IMR-90 (cell line): ENCODE results near the gene CD38. TPM values are rescaled to one million over a fixed set of nuclear protein-coding genes. Genes with fewer than 3 reads are reported as not detected.

ENCODE experiments used
- ATAC-seq: fragments of 200-7000 bp; cut with Tn5 transposase; 2 replicates; pipeline ENCODE4 v1.9.1; 2020; ENCODE audit warnings: low read depth, mild to moderate bottlenecking, moderate library complexity
- BruUV-seq: library from RNA; stranded (reverse); fragments of 400-500 nt; replicated peaks from 2 replicates; lab custom pipeline; 2021; lab: Mats Ljungman, UMichigan
- CTCF ChIA-PET: fragments of 300-600 bp; formaldehyde crosslinking; extraction: SDS; loops from one replicate; lab custom pipeline; 2021; ENCODE audit warnings: antibody characterized with exemption; lab: Yijun Ruan, JAX
- POLR2A ChIA-PET: fragments of 300-600 bp; sonication (Branson Sonifier 250); formaldehyde crosslinking; loops from one replicate; lab custom pipeline; 2022; ENCODE audit warnings: antibody characterized with exemption; ENCODE audit not compliant: unreplicated experiment; lab: Charles Lee
- DNase-seq: peaks from one replicate; pipeline ENCODE4 v3.0.0; 2013
- H2AFZ ChIP-seq: replicated peaks from 2 replicates; pipeline ENCODE3; 2013; ENCODE audit warnings: low read length, mild to moderate bottlenecking; ENCODE audit not compliant: poor library complexity
- H2AK5ac ChIP-seq: 2 replicates; pipeline ENCODE4 v1.6.1; 2013; ENCODE audit warnings: low read depth, low read length, inconsistent platforms
- H2AK9ac ChIP-seq: replicated peaks from 2 replicates; pipeline ENCODE3; 2013; ENCODE audit warnings: mild to moderate bottlenecking, low read depth, low read length, moderate library complexity; ENCODE audit not compliant: poor library complexity
- H2BK120ac ChIP-seq: 2 replicates; pipeline ENCODE4 v1.6.1; 2013; ENCODE audit warnings: low read depth, low read length, inconsistent platforms
- H2BK15ac ChIP-seq: 3 replicates; pipeline ENCODE4 v1.6.1; 2013; ENCODE audit warnings: low read depth, low read length, inconsistent platforms
- H2BK20ac ChIP-seq: 2 replicates; pipeline ENCODE4 v1.6.1; 2013; ENCODE audit warnings: low read depth, mild to moderate bottlenecking, inconsistent platforms, low read length, moderate library complexity
- H2BK5ac ChIP-seq: 2 replicates; pipeline ENCODE4 v1.6.1; 2013; ENCODE audit warnings: mild to moderate bottlenecking, low read depth, low read length, inconsistent platforms; ENCODE audit not compliant: poor library complexity, severe bottlenecking
- H3K14ac ChIP-seq: replicated peaks from 2 replicates; pipeline ENCODE4 v1.6.1; 2013; ENCODE audit warnings: low read depth, low read length, inconsistent platforms
- H3K18ac ChIP-seq: 2 replicates; pipeline ENCODE4 v1.6.1; 2013; ENCODE audit warnings: low read depth, low read length, control low read depth
- H3K23ac ChIP-seq: 2 replicates; pipeline ENCODE4 v1.6.1; 2013; ENCODE audit warnings: low read depth, low read length, inconsistent platforms
- H3K27ac ChIP-seq: 2 replicates; pipeline ENCODE4 v1.5.1; 2013; ENCODE audit warnings: mild to moderate bottlenecking, control low read depth, low read length; ENCODE audit not compliant: insufficient read depth
- H3K27me3 ChIP-seq: 2 replicates; pipeline ENCODE4 v1.6.1; 2013; ENCODE audit warnings: low read length; ENCODE audit not compliant: control insufficient read depth, insufficient read depth
- H3K36me3 ChIP-seq: 2 replicates; pipeline ENCODE4 v1.6.1; 2013; ENCODE audit warnings: low read length, mixed read lengths; ENCODE audit not compliant: control insufficient read depth, insufficient read depth
- H3K4ac ChIP-seq: 2 replicates; pipeline ENCODE4 v1.6.1; 2013; ENCODE audit warnings: low read depth, low read length, inconsistent platforms
- H3K4me1 ChIP-seq: 2 replicates; pipeline ENCODE4 v1.6.1; 2013; ENCODE audit warnings: low read length, mixed read lengths; ENCODE audit not compliant: control insufficient read depth, insufficient read depth
- H3K4me2 ChIP-seq: 2 replicates; pipeline ENCODE4 v1.6.1; 2013; ENCODE audit warnings: low read depth, mild to moderate bottlenecking, control low read depth, low read length, moderate library complexity
- H3K4me3 ChIP-seq: 2 replicates; pipeline ENCODE4 v1.5.1; 2013; ENCODE audit warnings: low read depth, mild to moderate bottlenecking, control low read depth, low read length, moderate library complexity; ENCODE audit not compliant: insufficient read depth
- H3K56ac ChIP-seq: 2 replicates; pipeline ENCODE4 v1.6.1; 2013; ENCODE audit warnings: low read length, inconsistent platforms; ENCODE audit not compliant: insufficient read depth; ENCODE audit errors: extremely low read depth
- H3K79me1 ChIP-seq, 2 experiments: 2 replicates each; pipeline ENCODE4 v1.6.1; 2013; ENCODE audit warnings: low read length in 2 of 2, inconsistent platforms in 1 of 2, low read depth in 1 of 2
- H3K9ac ChIP-seq: 2 replicates; pipeline ENCODE4 v1.6.1; 2013; ENCODE audit warnings: low read depth, low read length, control low read depth
- H3K9me1 ChIP-seq: 2 replicates; pipeline ENCODE4 v1.6.1; 2013; ENCODE audit warnings: low read length, inconsistent platforms; ENCODE audit not compliant: insufficient read depth
- H3K9me3 ChIP-seq: 2 replicates; pipeline ENCODE4 v1.6.1; 2013; ENCODE audit warnings: low read length; ENCODE audit not compliant: control insufficient read depth, insufficient read depth
- H4K20me1 ChIP-seq: 2 replicates; pipeline ENCODE4 v1.6.1; 2013; ENCODE audit warnings: low read length, inconsistent platforms; ENCODE audit not compliant: insufficient read depth
- H4K5ac ChIP-seq: 2 replicates; pipeline ENCODE4 v1.6.1; 2013; ENCODE audit warnings: mild to moderate bottlenecking, low read depth, low read length, control low read depth
- H4K8ac ChIP-seq, 2 experiments: 2 replicates each; pipeline ENCODE4 v1.6.1; 2013; ENCODE audit warnings: low read depth in 2 of 2, low read length in 2 of 2, control low read depth in 1 of 2, inconsistent platforms in 1 of 2
- H4K91ac ChIP-seq: 2 replicates; pipeline ENCODE4 v1.6.1; 2013; ENCODE audit warnings: low read depth, low read length, inconsistent platforms; ENCODE audit not compliant: insufficient read depth
- BHLHE40 ChIP-seq: fragments of 150-350 bp; IDR thresholded peaks from 2 replicates; pipeline ENCODE4 v1.6.1; 2016; ENCODE audit warnings: mild to moderate bottlenecking, low read depth, low read length
- FOS ChIP-seq: fragments of 150-350 bp; IDR thresholded peaks from 2 replicates; pipeline ENCODE4 v1.6.1; 2016; ENCODE audit warnings: low read depth, low read length
- MAFK ChIP-seq: IDR thresholded peaks from 2 replicates; pipeline ENCODE4 v1.6.1; 2012; ENCODE audit warnings: low read depth, low read length, improper control_type of control experiment
- MAZ ChIP-seq: IDR thresholded peaks from 2 replicates; pipeline ENCODE4 v1.6.1; 2012; ENCODE audit warnings: low read depth, mild to moderate bottlenecking, low read length, improper control_type of control experiment, moderate library complexity, borderline replicate concordance
- MXI1 ChIP-seq: IDR thresholded peaks from 2 replicates; pipeline ENCODE4 v1.6.1; 2012; ENCODE audit warnings: low read depth, mild to moderate bottlenecking, low read length, moderate library complexity, borderline replicate concordance
- POLR2A ChIP-seq: IDR thresholded peaks from 2 replicates; pipeline ENCODE4 v1.6.1; 2012; ENCODE audit warnings: mild to moderate bottlenecking, low read depth, low read length
- RCOR1 ChIP-seq: IDR thresholded peaks from 2 replicates; pipeline ENCODE4 v1.6.1; 2012; ENCODE audit warnings: mild to moderate bottlenecking, low read length, improper control_type of control experiment; ENCODE audit not compliant: insufficient replicate concordance
- WGBS, 2 experiments: methylation state at CpG; one replicate each; pipeline versions ENCODE4 v1.1.5 to v1.1.7; 2013; ENCODE audit warnings: missing lambda C conversion rate in 2 of 2; ENCODE audit not compliant: insufficient read length in 1 of 2; ENCODE audit errors: extremely low coverage in 2 of 2; 5-methylcytosine and 5-hydroxymethylcytosine counted together
- dilution Hi-C: fragments of 300-500 bp; cut with HindIII; formaldehyde crosslinking; loops from one replicate; pipeline ENCODE4 v1.14.3; 2018; ENCODE audit warnings: low sequenced_read_pairs; ENCODE audit not compliant: unreplicated experiment
- in situ Hi-C: fragments of 300-500 bp; cut with MboI; formaldehyde crosslinking; loops from 3 replicates; pipeline ENCODE4 v1.14.3; 2019; ENCODE audit warnings: low sequenced_read_pairs, inconsistent platforms, mixed read lengths
- intact Hi-C: fragments of 100-400 bp; cut with micrococcal nuclease; formaldehyde crosslinking; loops from 2 replicates; pipeline ENCODE4 v1.10.0; 2022
- polyA plus RNA-seq, 3 experiments: library from polyadenylated mRNA; depleted of rRNA; stranded (reverse); fragments of >200 nt; gene quantifications; 2 replicates each; pipeline ENCODE4 v1.2.3, GENCODE V29; 2012; ENCODE audit warnings: low replicate concordance in 1 of 3
- total RNA-seq: library from RNA; depleted of rRNA; stranded (reverse); fragments of >200 nt; gene quantifications from 2 replicates; pipeline ENCODE4 v1.2.3, GENCODE V29; 2012

The CD38 gene
- total and polyA plus RNA-seq, 2 of the 4 experiments (the other 2 are of a cell fraction): not detected

DNA sequence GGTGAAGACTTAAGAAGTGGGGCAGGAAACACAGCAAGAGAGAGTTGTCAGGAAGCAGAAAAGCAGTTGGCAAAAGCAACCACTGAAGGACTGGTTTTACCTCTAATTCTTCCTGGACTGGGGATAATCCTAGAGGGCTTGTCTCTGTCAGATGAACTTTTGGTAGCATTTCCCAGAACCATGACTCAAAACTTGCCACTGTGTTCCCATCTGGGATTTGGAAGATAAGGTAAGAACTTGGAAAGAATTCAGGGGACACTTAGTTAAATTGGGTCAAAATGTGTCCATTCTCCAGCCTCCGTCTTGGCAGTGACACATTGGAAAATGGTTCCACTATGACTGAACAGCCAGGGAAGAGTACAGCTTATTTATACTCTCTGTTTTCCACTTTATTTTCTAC lies 55.7 kb downstream of the CD38 start:
- dilution Hi-C loops (no loop called here), intact Hi-C loops (no loop called here), in situ Hi-C loops (no loop called here)
- Histone ChIP-seq H2BK5ac (no peak overlapping the region), H3K23ac (no peak overlapping the region), H3K36me3 (no peaks in the 10 kb centered on the region), H2BK120ac (no peak overlapping the region), H3K14ac (no peak overlapping the region), H3K9ac (no peak overlapping the region), H2AFZ (no peak overlapping the region), H4K8ac (no peak overlapping the region), H3K4me3 (no peak overlapping the region), H3K79me1 (no peaks in the 10 kb centered on the region), H2AK9ac (no peak overlapping the region), H3K27ac (no peak overlapping the region), H2BK15ac (no peak overlapping the region), H4K20me1 (no peaks in the 10 kb centered on the region), H3K18ac (no peak overlapping the region), H3K27me3 (peaks cover 9% of the 10 kb centered on the region), H4K91ac (no peak overlapping the region), H4K5ac (no peak overlapping the region), H3K9me1 (no peaks in the 10 kb centered on the region), H3K9me3 (no peaks in the 10 kb centered on the region), H2AK5ac (no peak overlapping the region), H2BK20ac (no peak overlapping the region), H3K4me2 (no peak overlapping the region), H3K56ac (no peak overlapping the region), H3K4me1 (no peaks in the 10 kb centered on the region), H3K4ac (no peak overlapping the region)
- no TSS peak for BruUV-seq
- POLR2A ChIA-PET: no interaction called here
- DNase-seq: no peak
- TF ChIP-seq FOS: no peak
- no peak for TF ChIP-seq MAFK
- TF ChIP-seq MXI1: no peak
- TF ChIP-seq RCOR1: no peak
- no peak for TF ChIP-seq BHLHE40
- TF ChIP-seq POLR2A: no peak
- TF ChIP-seq MAZ: no peak
- ATAC-seq: no peak
- no CpG with 5 or more reads among the region's 1 CpG for WGBS, 2 experiments
- CTCF ChIA-PET: no interaction called here
